Measurements from ENCODE around the gene FSIP2.

The FSIP2 gene

DNA sequence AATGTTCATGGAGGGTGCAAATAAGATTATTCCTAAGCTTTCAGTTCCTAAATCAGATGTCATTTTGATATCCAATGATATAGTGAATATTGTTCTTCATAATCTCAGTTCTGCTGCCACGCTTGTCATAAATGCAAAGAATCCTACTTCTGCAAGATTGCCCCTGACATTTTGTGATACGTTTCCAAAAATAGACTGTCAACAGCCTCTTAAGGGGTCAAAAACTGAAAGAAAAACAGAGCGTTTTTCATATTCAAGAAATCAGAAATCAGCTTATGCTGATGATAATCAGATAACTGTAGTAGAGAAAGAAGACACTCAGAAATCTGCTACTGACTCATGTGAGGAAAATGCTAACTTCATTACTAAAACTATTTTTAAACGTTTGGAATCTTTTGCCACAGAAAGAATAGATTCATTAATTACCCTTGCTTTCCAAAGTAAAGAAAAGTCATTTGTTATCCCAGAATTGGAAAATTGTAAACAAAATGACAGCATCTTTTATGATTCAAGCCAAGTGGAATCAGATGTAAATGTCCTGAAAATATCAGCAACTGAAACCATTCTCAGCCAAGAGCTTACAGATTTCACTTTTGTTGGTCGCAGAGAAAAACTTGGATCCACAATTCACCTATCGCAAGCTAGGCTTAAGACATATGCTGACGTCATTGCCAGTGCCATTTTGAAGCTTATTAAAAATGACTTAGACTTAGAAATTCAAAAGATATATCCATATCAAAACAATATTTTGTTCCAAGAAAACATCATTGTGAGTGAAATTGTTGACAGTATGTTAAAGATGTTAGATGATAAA lies 55.1 kb downstream of the FSIP2 start:
- Histone ChIP-seq H3K27ac (no peak overlapping the region), H3K4me3 (no peak overlapping the region), H3K9ac (ENCODE audit: insufficient read length) (no peak overlapping the region), H3K36me3 (ENCODE audit: insufficient read depth, low read length) (no peaks in the 10 kb centered on the region), H3K9me3 (ENCODE audit: low read depth, low read length) (no peaks in the 10 kb centered on the region)
- DNase-seq (ENCODE audit: low read depth, low spot score): no peak
- TF ChIP-seq POLR2AphosphoS5 (IDR thresholded peaks at IDR 0.05; ENCODE audit: borderline replicate concordance, low read depth, low read length): no peak
- TF ChIP-seq EZH2 (IDR thresholded peaks at IDR 0.05): no peak
- TF ChIP-seq FOXP2 (optimal IDR thresholded peaks at IDR 0.05; ENCODE audit: control extremely low read depth, extremely low read length, insufficient read depth): no peak

GRCh38 chr2:185796758-185797157 lies 58.2 kb downstream of the FSIP2 start:
- Histone ChIP-seq H3K9ac (ENCODE audit: insufficient read length) (no peak overlapping the region), H3K4me3 (no peak overlapping the region), H3K9me3 (ENCODE audit: low read depth, low read length) (no peaks in the 10 kb centered on the region), H3K36me3 (ENCODE audit: insufficient read depth, low read length) (no peaks in the 10 kb centered on the region), H3K27ac (no peak overlapping the region)
- DNase-seq (ENCODE audit: low read depth, low spot score): no peak
- TF ChIP-seq EZH2 (IDR thresholded peaks at IDR 0.05): no peak
- no peak for TF ChIP-seq POLR2AphosphoS5 (IDR thresholded peaks at IDR 0.05; ENCODE audit: borderline replicate concordance, low read depth, low read length)

DNA sequence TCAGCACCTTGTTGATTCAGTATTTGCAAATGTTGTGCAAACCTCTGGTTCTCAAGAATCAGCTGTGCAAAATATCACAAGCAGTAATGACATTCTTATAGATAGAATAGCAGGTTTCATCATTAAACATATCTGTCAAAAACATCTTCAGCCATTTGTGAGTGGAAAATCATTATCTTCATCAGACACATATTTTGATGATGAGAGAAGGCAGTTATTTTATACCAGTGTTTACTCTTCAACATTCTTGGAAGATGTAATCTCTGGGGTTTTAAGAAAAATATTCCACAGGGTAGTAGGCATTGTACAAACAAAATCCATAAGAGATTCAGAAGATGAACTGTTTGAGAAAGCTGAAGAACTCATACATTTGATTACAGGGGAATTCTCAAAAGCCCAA lies 64.3 kb downstream of the FSIP2 start:
- H3K4me3 ChIP-seq: no peak overlapping the region
- no peak overlapping the region for H3K27ac ChIP-seq
- no peak overlapping the region for H3K9ac ChIP-seq (ENCODE audit: insufficient read length)
- no peaks in the 10 kb centered on the region for H3K36me3 ChIP-seq (ENCODE audit: insufficient read depth, low read length)
- no peaks in the 10 kb centered on the region for H3K9me3 ChIP-seq (ENCODE audit: low read depth, low read length)
- no peak for TF ChIP-seq POLR2AphosphoS5 (IDR thresholded peaks at IDR 0.05; ENCODE audit: borderline replicate concordance, low read depth, low read length)
- no peak for TF ChIP-seq FOXP2 (optimal IDR thresholded peaks at IDR 0.05; ENCODE audit: control extremely low read depth, extremely low read length, insufficient read depth)
- no peak for TF ChIP-seq EZH2 (IDR thresholded peaks at IDR 0.05)
- DNase-seq (ENCODE audit: low read depth, low spot score): no peak

GRCh38 chr2:185806783-185807182 lies 68.2 kb downstream of the FSIP2 start:
- no peak for TF ChIP-seq POLR2AphosphoS5 (IDR thresholded peaks at IDR 0.05; ENCODE audit: borderline replicate concordance, low read depth, low read length)
- no peak for TF ChIP-seq EZH2 (IDR thresholded peaks at IDR 0.05)
- TF ChIP-seq FOXP2 (optimal IDR thresholded peaks at IDR 0.05; ENCODE audit: control extremely low read depth, extremely low read length, insufficient read depth): no peak
- Histone ChIP-seq H3K4me3 (no peak overlapping the region), H3K36me3 (ENCODE audit: insufficient read depth, low read length) (no peaks in the 10 kb centered on the region), H3K9ac (ENCODE audit: insufficient read length) (no peak overlapping the region), H3K27ac (no peak overlapping the region), H3K9me3 (ENCODE audit: low read depth, low read length) (no peaks in the 10 kb centered on the region)
- DNase-seq (ENCODE audit: low read depth, low spot score): no peak

- TF ChIP-seq FOXP2 (optimal IDR thresholded peaks at IDR 0.05; ENCODE audit: control extremely low read depth, extremely low read length, insufficient read depth) (no peak), POLR2AphosphoS5 (IDR thresholded peaks at IDR 0.05; ENCODE audit: borderline replicate concordance, low read depth, low read length) (no peak), EZH2 (IDR thresholded peaks at IDR 0.05) (no peak)
- Histone ChIP-seq H3K4me3 (no peak overlapping the region), H3K9ac (ENCODE audit: insufficient read length) (no peak overlapping the region), H3K9me3 (ENCODE audit: low read depth, low read length) (no peaks in the 10 kb centered on the region), H3K27ac (no peak overlapping the region), H3K36me3 (ENCODE audit: insufficient read depth, low read length) (no peaks in the 10 kb centered on the region)
- DNase-seq (ENCODE audit: low read depth, low spot score): no peak
Measured at GRCh38 chr2:185807351-185807750, 68.7 kb downstream of the FSIP2 start.

GRCh38 chr2:185811580-185811979 lies 73.0 kb downstream of the FSIP2 start:
- TF ChIP-seq POLR2AphosphoS5 (IDR thresholded peaks at IDR 0.05; ENCODE audit: borderline replicate concordance, low read depth, low read length): no peak
- no peak for TF ChIP-seq EZH2 (IDR thresholded peaks at IDR 0.05)
- TF ChIP-seq FOXP2 (optimal IDR thresholded peaks at IDR 0.05; ENCODE audit: control extremely low read depth, extremely low read length, insufficient read depth): no peak
- H3K4me3 ChIP-seq: no peak overlapping the region
- no peaks in the 10 kb centered on the region for H3K36me3 ChIP-seq (ENCODE audit: insufficient read depth, low read length)
- H3K9ac ChIP-seq (ENCODE audit: insufficient read length): no peak overlapping the region
- no peaks in the 10 kb centered on the region for H3K9me3 ChIP-seq (ENCODE audit: low read depth, low read length)
- no peak overlapping the region for H3K27ac ChIP-seq
- no peak for DNase-seq (ENCODE audit: low read depth, low spot score)

GRCh38 chr2:185813707-185814106 lies 75.1 kb downstream of the FSIP2 start:
- Histone ChIP-seq H3K9me3 (ENCODE audit: low read depth, low read length) (no peaks in the 10 kb centered on the region), H3K36me3 (ENCODE audit: insufficient read depth, low read length) (no peaks in the 10 kb centered on the region), H3K9ac (ENCODE audit: insufficient read length) (no peak overlapping the region), H3K27ac (no peak overlapping the region), H3K4me3 (no peak overlapping the region)
- no peak for DNase-seq (ENCODE audit: low read depth, low spot score)
- TF ChIP-seq FOXP2 (optimal IDR thresholded peaks at IDR 0.05; ENCODE audit: control extremely low read depth, extremely low read length, insufficient read depth): no peak
- TF ChIP-seq EZH2 (IDR thresholded peaks at IDR 0.05): no peak
- no peak for TF ChIP-seq POLR2AphosphoS5 (IDR thresholded peaks at IDR 0.05; ENCODE audit: borderline replicate concordance, low read depth, low read length)

- H3K27ac ChIP-seq: no peak overlapping the region
- no peak overlapping the region for H3K4me3 ChIP-seq
- no peaks in the 10 kb centered on the region for H3K36me3 ChIP-seq (ENCODE audit: insufficient read depth, low read length)
- no peak for DNase-seq (ENCODE audit: low read depth, low spot score)
- no peak for TF ChIP-seq EZH2 (IDR thresholded peaks at IDR 0.05)
- TF ChIP-seq POLR2AphosphoS5 (IDR thresholded peaks at IDR 0.05; ENCODE audit: borderline replicate concordance, low read depth, low read length): no peak
- no peak for TF ChIP-seq FOXP2 (optimal IDR thresholded peaks at IDR 0.05; ENCODE audit: control extremely low read depth, extremely low read length, insufficient read depth)
- no peaks in the 10 kb centered on the region for H3K9me3 ChIP-seq (ENCODE audit: low read depth, low read length)
- H3K9ac ChIP-seq (ENCODE audit: insufficient read length): no peak overlapping the region
Measured at GRCh38 chr2:185817991-185818390, 79.4 kb downstream of the FSIP2 start.

DNA sequence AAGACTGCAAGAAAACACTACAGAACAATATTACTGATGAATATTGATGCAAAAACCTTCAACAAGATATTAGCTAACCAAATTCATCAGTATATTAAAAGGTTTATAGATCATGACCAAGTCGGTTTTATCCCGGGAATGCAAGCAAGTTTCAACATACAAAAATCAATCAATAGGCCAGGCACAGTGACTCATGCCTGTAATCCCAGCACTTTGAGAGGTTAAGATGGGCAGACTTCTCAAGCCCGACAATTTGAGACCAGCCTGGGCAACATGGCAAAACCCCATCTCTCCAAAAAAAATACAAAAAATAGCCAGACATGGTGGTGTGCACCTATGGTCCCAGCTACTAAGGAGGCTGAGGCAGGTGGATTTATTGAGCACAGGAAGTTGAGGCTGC lies 82.9 kb downstream of the FSIP2 start:
- no peak for DNase-seq (ENCODE audit: low read depth, low spot score)
- Histone ChIP-seq H3K27ac (no peak overlapping the region), H3K9ac (ENCODE audit: insufficient read length) (no peak overlapping the region), H3K36me3 (ENCODE audit: insufficient read depth, low read length) (no peaks in the 10 kb centered on the region), H3K4me3 (no peak overlapping the region), H3K9me3 (ENCODE audit: low read depth, low read length) (no peaks in the 10 kb centered on the region)
- TF ChIP-seq POLR2AphosphoS5 (IDR thresholded peaks at IDR 0.05; ENCODE audit: borderline replicate concordance, low read depth, low read length) (no peak), FOXP2 (optimal IDR thresholded peaks at IDR 0.05; ENCODE audit: control extremely low read depth, extremely low read length, insufficient read depth) (no peak), EZH2 (IDR thresholded peaks at IDR 0.05) (no peak)

Data from SK-N-MC (cell line).